HG03175 (cell line): Measurements from ENCODE around the gene CHST11.

ENCODE experiments used
- ATAC-seq: cut with Tn5 transposase; IDR thresholded peaks from one replicate; pipeline ENCODE4 v1.9.1; 2021; ENCODE audit warnings: mild to moderate bottlenecking, moderate library complexity; ENCODE audit not compliant: unreplicated experiment

The CHST11 gene

GRCh38 chr12:104459368-104459909 lies 2.7 kb downstream of the CHST11 start:
- ATAC-seq = no peak

DNA sequence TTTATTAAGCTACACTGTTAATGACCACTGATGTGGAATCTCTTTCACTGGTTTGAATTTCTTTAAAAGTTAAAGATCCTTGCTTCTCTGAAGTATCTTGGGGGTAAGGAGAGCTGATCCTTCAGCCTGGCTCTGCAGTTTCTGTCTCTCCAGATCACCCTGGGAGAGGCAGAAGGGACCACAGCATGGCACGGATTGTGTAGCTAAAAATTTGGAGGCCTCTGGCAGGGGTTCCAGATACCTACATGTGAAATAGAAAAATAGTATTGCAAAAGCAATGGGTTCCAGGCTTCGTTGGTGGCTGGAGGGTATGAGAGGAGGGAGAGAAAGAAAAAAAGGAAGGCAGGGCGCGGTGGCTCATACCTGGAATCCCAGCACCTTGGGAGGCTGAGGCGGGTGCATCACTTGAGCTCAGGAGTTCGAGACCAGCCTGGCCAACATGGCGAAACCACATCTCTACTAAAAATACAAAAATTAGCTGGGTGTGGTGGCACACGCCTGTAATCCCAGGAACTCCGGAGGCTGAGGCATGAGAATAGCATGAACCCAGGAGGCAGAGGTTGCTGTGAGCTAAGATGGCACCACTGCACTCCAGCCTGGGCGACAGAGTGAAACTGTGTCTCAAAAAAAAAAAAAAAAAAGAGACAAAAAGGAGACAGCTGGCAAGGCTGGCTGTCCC lies 3.4 kb downstream of the CHST11 start:
- no peak for ATAC-seq

GRCh38 chr12:104460973-104461698 lies 4.4 kb downstream of the CHST11 start:
- no peak for ATAC-seq

DNA sequence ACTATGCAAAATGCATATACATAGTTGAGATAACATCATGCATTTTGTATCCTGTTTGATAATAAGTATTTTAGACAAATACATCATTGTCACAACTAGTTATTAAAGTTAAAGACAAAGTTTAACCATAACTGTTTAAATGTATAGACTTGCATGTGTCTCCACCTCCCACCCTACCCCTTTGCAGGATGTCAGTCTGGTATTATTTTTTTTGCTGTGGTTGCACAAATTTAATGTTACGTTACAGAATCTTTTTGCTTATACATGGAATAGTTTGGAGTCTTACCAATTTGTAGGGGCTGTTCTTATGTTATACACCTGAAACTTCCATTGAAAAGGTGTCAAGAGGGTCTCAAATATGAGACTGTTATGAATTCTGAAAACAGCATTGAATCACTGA lies 5.6 kb downstream of the CHST11 start:
- ATAC-seq = no peak

DNA sequence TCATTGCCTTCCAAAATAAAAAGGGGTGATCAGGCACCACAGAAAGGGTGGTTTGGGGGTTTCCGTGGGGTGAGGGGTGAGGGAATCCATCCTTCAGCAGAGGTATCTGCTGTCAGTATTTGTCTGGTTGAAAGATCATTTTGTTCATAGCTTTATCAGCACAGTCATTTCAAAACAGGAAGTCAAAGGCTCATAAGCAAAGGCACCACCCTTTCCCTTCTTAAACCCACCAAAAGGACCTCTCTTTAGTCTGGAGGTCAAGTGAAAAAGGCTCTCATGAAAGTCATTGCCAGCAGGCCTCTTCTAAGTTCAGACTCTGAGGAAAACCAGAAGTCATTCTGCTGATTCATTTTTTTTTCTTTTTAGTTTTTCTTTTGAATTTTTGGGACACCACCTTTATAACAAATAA lies 6.2 kb downstream of the CHST11 start:
- ATAC-seq = peak; percentile 70

DNA sequence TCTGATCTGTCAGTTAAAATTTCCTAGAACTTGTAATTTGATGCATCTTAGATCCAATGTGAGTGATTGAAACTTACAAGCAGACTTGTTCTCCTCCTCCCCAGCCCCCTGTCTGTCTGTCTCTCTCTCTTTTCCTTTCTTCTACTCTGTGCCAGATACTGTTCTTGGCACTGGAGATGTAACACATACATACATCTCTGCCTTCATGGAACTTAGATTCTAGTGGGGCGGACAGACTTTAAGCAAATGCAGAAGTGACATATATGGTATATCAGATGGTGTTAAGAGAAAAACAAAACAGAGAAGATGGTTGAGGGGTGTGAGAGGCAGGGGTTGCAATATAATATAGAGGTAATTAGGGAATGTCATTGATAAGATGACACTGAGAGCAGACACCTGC lies 6.6 kb downstream of the CHST11 start:
- ATAC-seq = no peak

- no peak for ATAC-seq
Measured at GRCh38 chr12:104464899-104465298, 8.2 kb downstream of the CHST11 start.

GRCh38 chr12:104466709-104467345 lies 10.1 kb downstream of the CHST11 start:
- no peak for ATAC-seq

- no peak for ATAC-seq
Measured at GRCh38 chr12:104467346-104467837, 10.6 kb downstream of the CHST11 start.

- no peak for ATAC-seq
Measured at GRCh38 chr12:104468371-104468770, 11.6 kb downstream of the CHST11 start.

DNA sequence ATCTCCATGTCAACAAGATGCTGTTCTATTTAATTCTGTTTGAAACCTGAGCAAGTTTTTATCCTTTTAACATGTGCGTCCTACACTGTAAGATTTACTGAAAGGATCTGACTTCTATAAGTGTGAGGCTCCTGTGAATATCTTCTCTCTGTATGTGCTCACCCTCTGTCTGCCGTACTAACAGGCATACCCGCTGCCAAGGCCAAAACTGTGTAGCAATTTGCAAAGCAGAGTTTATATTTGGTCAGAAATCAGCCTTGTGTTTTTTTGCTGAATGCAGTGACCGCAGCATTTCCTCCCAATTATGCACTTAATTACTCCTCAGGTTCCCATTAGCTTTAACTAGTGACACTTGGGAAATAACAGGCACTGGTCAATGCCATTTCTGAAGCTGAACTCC lies 12.3 kb downstream of the CHST11 start:
- no peak for ATAC-seq

GRCh38 chr12:104469523-104469922 lies 12.8 kb downstream of the CHST11 start:
- no peak for ATAC-seq

GRCh38 chr12:104470521-104470920 lies 13.8 kb downstream of the CHST11 start:
- ATAC-seq = no peak

GRCh38 chr12:104471336-104471735 lies 14.6 kb downstream of the CHST11 start:
- ATAC-seq = no peak

DNA sequence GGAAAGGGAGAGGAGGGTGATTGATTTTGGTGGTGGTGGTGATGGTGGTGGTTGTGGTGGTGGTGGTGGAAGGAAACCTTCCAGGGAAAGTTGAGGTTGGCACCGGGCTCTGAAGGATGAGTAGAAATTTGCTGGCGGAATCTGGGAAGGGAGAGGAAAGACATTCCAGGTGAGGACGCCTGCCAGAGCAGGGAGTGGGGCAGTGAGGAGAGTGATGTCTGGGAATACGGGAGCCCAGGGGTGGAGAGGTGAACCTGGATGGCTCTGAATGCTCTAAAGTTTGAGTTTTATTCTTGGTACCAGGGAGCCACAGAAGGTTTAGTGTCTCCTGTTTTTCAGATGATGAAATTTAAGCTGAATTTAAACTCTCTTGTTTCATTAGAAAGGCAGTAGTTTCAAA lies 16.0 kb downstream of the CHST11 start:
- no peak for ATAC-seq

DNA sequence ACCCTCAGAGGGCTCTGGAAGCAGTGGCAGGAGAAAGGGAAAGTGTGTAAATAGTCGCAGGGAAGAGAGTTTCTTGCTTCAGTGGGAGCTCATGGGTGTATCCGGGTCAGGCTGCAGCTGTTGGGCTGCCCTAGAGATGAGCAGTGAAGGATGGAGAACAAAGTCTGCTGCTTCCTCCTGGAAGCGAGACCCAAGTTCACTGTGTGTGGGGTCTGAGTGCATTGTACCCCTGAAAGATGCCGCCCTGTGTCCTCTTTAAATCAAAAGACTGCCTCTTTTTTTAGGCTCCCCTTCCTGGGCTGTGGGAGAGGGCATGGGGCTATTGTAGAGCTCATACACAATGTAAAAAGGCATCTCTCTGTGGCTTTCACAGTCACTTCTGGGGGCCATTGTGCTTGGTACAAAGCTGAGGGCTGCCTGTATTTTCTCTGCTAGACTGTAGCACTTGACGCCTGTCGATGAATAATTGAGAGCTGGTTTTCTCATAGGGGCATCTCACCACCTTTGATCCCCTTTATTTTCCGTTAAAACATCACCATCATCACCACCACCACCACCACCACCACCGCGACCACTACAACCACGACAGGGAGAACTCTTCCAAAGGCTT lies 16.7 kb downstream of the CHST11 start:
- ATAC-seq = peak; percentile 67

GRCh38 chr12:104475271-104475670 lies 18.5 kb downstream of the CHST11 start:
- no peak for ATAC-seq

DNA sequence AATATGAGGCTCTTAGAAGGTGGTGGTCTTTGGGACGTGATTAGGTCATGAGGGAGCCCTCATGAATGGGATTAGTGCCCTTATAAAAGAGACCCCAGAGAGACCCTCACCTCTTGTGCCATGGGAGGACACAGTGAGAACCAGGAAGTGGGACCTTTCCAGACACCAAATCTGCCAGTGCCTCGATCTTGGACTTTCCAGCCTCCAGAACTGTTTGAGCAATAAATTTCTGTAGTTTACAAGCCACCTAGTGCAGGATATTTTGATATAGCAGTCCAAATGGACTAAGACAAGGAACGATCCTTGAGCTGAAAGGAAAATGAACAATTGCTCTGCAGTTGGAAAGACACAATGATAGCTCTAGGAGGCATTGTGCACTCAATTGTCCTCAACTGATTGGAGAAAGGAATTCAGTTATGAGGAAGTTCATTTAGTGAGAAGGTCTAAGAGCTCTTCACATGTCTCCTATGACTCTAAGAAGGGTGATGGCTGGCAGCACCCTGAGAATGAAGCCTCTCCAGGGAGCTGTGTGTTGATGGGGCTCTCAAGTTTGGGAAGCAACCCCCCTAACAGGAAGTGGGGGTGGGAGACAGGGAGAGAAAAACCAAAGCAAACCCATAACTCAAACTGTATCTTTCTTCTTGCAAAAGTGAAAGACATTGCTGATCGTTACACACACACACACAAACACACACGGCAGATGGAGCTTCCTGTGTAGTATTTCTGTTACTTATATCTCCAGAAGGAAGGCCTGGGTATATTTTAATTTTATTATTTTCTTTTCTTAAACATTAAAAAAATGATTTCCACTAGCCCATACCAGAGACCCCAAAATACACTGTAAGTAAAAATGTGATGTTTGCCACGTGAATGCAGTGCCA lies 21.0 kb downstream of the CHST11 start:
- ATAC-seq = peak; percentile 4

DNA sequence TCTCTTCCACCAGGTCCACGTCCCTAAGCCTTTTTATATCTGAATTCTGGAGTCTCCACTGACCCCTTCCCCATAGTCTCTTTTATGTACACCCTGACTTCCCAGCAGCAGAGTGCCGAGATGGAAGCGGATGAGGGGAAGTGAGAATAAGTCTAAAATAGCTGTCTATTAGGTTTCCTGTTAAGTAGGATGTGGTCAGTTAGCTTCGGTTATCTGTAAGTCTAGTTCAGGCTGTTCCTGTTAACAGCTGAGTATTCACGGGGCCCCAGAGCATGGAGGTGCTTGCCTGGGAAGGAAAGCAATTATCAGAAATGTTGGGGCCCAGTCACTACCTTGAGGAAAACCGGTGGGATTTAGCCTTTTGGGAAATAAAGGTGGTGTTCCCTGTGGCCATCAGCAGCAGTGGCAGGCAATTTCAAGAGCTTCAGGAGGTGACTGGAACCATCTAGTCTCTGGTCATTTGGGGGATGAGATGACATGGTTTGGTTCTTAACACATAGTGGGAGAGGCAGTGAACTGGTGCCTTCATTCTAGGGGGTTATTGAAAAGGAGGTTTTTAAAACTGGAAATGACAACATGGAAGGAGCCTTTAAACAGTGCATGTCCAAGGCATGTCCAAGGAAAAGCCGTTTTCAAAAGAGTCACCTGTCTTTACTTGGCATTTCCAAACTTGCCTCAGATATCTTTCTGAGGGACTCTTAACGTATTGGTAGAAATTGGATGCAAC lies 21.8 kb downstream of the CHST11 start:
- peak; percentile 96 for ATAC-seq
